Measurements from ENCODE around the gene SLC6A18. TPM values are rescaled to one million over a fixed set of nuclear protein-coding genes. Genes with fewer than 3 reads are reported as not detected.

The SLC6A18 gene
- total RNA-seq, 5 donors from 2014 or later (not counting 1 experiment from before 2014, with no cell fraction given): not detected

GRCh38 chr5:1209896-1210776, 15.0 kb upstream of the SLC6A18 start:
- Histone ChIP-seq H3K9me3 (no peaks in the 10 kb centered on the region), H3K4me3 (ENCODE audit: control insufficient read depth in 1 of 2, extremely low read depth in 1 of 2, low read length in 1 of 2) (no peak overlapping the region), H3K4me1 (ENCODE audit: control insufficient read depth in 1 of 2, extremely low read depth in 1 of 2, insufficient read depth in 2 of 2, low read length in 2 of 2) (no peaks in the 10 kb centered on the region), H3K36me3 (ENCODE audit: control insufficient read depth in 2 of 2, extremely low read depth in 1 of 2, insufficient read depth in 1 of 2, low read length in 1 of 2) (no peaks in the 10 kb centered on the region), H3K27ac (ENCODE audit: low read length) (no peak overlapping the region), H3K27me3 (replicated peaks in 1 of 2; ENCODE audit: control insufficient read depth in 2 of 2, extremely low read depth in 1 of 2, insufficient read depth in 2 of 2, low read length in 1 of 2) (peaks cover 0 to 18% of the 10 kb centered on the region in 2 experiments)
- no peaks in the 10 kb centered on the region for H3K4me1 Mint-ChIP-seq
- H3K4me3 Mint-ChIP-seq: no peak overlapping the region
- CTCF ChIA-PET: no interaction called here
- no peak overlapping the region for H3K27ac Mint-ChIP-seq
- WGBS (ENCODE audit: insufficient coverage): 78% methylated on average over 18 of the region's 21 CpGs
- no peaks in the 10 kb centered on the region for H3K9me3 Mint-ChIP-seq
- ATAC-seq (replicated peaks in 1 of 4): no peak
- peaks cover 0 to 4% of the 10 kb centered on the region in 2 donors for H3K27me3 Mint-ChIP-seq
- POLR2A ChIA-PET: no interaction called here
- DNase-seq: no peak
- no peaks in the 10 kb centered on the region for H3K36me3 Mint-ChIP-seq

DNA sequence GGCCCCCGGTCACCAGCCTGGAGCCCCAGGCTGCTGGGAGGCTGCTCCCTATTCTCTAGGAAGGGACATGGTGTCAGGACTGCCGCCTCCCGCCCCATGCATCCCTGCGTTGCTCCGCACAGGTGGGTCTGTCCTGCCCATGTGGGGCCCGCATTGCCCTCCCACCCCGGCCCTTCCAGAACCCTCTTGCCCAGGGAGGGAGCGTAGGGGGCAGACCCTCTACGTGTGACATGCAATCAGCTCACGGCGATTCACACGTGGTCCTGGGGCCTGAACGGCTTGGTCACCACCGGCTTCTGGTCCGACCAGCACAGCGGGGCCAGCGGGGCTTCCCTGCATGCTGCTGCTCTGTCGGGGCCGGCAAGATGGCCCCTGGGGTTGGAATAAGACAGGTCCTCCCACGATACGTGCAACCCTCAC, 14.3 kb upstream of the SLC6A18 start:
- no peak for DNase-seq
- Mint-ChIP-seq H3K36me3 (no peaks in the 10 kb centered on the region), H3K4me3 (no peak overlapping the region), H3K4me1 (no peaks in the 10 kb centered on the region), H3K27ac (no peak overlapping the region), H3K27me3 (peaks cover 0 to 2% of the 10 kb centered on the region in 2 donors), H3K9me3 (no peaks in the 10 kb centered on the region)
- Histone ChIP-seq H3K9me3 (no peaks in the 10 kb centered on the region), H3K27ac (ENCODE audit: low read length) (no peak overlapping the region), H3K36me3 (ENCODE audit: control insufficient read depth in 2 of 2, extremely low read depth in 1 of 2, insufficient read depth in 1 of 2, low read length in 1 of 2) (no peaks in the 10 kb centered on the region), H3K4me3 (ENCODE audit: control insufficient read depth in 1 of 2, extremely low read depth in 1 of 2, low read length in 1 of 2) (no peak overlapping the region), H3K4me1 (ENCODE audit: control insufficient read depth in 1 of 2, extremely low read depth in 1 of 2, insufficient read depth in 2 of 2, low read length in 2 of 2) (no peaks in the 10 kb centered on the region), H3K27me3 (replicated peaks in 1 of 2; ENCODE audit: control insufficient read depth in 2 of 2, extremely low read depth in 1 of 2, insufficient read depth in 2 of 2, low read length in 1 of 2) (peaks cover 0 to 15% of the 10 kb centered on the region in 2 experiments)
- CTCF ChIA-PET: no interaction called here
- WGBS (ENCODE audit: insufficient coverage): 81% methylated on average over 21 of the region's 21 CpGs
- POLR2A ChIA-PET: no interaction called here
- ATAC-seq (replicated peaks in 1 of 4): no peak

GRCh38 chr5:1211701-1212100, 13.5 kb upstream of the SLC6A18 start:
- Mint-ChIP-seq H3K27ac (no peak overlapping the region), H3K27me3 (peaks cover 0 to 2% of the 10 kb centered on the region in 2 donors), H3K9me3 (no peaks in the 10 kb centered on the region), H3K4me1 (no peaks in the 10 kb centered on the region), H3K36me3 (no peaks in the 10 kb centered on the region), H3K4me3 (no peak overlapping the region)
- Histone ChIP-seq H3K27ac (ENCODE audit: low read length) (no peak overlapping the region), H3K36me3 (ENCODE audit: control insufficient read depth in 2 of 2, extremely low read depth in 1 of 2, insufficient read depth in 1 of 2, low read length in 1 of 2) (no peaks in the 10 kb centered on the region), H3K27me3 (replicated peaks in 1 of 2; ENCODE audit: control insufficient read depth in 2 of 2, extremely low read depth in 1 of 2, insufficient read depth in 2 of 2, low read length in 1 of 2) (peaks cover 0 to 20% of the 10 kb centered on the region in 2 experiments), H3K4me1 (ENCODE audit: control insufficient read depth in 1 of 2, extremely low read depth in 1 of 2, insufficient read depth in 2 of 2, low read length in 2 of 2) (no peaks in the 10 kb centered on the region), H3K9me3 (no peaks in the 10 kb centered on the region), H3K4me3 (ENCODE audit: control insufficient read depth in 1 of 2, extremely low read depth in 1 of 2, low read length in 1 of 2) (no peak overlapping the region)
- ATAC-seq (replicated peaks in 1 of 4) (no peak), DNase-seq (no peak)
- ChIA-PET POLR2A (no interaction called here), CTCF (no interaction called here)
- 95% methylated on average over 9 of the region's 9 CpGs for WGBS (ENCODE audit: insufficient coverage)

DNA sequence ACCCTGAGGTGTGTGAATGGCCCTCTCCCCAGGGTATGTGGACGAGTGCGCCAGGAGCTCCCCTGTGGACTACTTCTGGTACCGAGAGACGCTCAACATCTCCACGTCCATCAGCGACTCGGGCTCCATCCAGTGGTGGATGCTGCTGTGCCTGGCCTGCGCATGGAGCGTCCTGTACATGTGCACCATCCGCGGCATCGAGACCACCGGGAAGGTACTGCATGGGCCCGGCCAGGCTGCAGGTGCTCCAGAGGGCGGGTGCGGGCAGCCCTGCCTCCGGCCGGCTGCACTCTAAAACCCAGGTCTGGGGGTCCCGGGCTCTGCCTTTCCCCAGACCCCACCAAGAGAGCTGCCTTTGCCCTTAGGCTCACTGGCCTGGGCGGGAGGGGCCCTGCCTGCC, 12.9 kb upstream of the SLC6A18 start:
- H3K4me3 ChIP-seq (ENCODE audit: control insufficient read depth in 1 of 2, extremely low read depth in 1 of 2, low read length in 1 of 2): no peak overlapping the region
- no peak overlapping the region for H3K4me3 Mint-ChIP-seq
- DNase-seq: no peak
- no peaks in the 10 kb centered on the region for H3K36me3 Mint-ChIP-seq
- no peak for ATAC-seq (replicated peaks in 1 of 4)
- ChIA-PET CTCF (no interaction called here), POLR2A (no interaction called here)
- H3K9me3 ChIP-seq: no peaks in the 10 kb centered on the region
- peaks cover 0 to 20% of the 10 kb centered on the region in 2 experiments for H3K27me3 ChIP-seq (replicated peaks in 1 of 2; ENCODE audit: control insufficient read depth in 2 of 2, extremely low read depth in 1 of 2, insufficient read depth in 2 of 2, low read length in 1 of 2)
- H3K36me3 ChIP-seq (ENCODE audit: control insufficient read depth in 2 of 2, extremely low read depth in 1 of 2, insufficient read depth in 1 of 2, low read length in 1 of 2): no peaks in the 10 kb centered on the region
- no peaks in the 10 kb centered on the region for H3K4me1 Mint-ChIP-seq
- no peak overlapping the region for H3K27ac Mint-ChIP-seq
- H3K4me1 ChIP-seq (ENCODE audit: control insufficient read depth in 1 of 2, extremely low read depth in 1 of 2, insufficient read depth in 2 of 2, low read length in 2 of 2): no peaks in the 10 kb centered on the region
- peaks cover 2 to 4% of the 10 kb centered on the region in 2 donors for H3K27me3 Mint-ChIP-seq
- H3K9me3 Mint-ChIP-seq: no peaks in the 10 kb centered on the region
- no peak overlapping the region for H3K27ac ChIP-seq (ENCODE audit: low read length)
- WGBS (ENCODE audit: insufficient coverage): 95% methylated on average over 19 of the region's 20 CpGs

DNA sequence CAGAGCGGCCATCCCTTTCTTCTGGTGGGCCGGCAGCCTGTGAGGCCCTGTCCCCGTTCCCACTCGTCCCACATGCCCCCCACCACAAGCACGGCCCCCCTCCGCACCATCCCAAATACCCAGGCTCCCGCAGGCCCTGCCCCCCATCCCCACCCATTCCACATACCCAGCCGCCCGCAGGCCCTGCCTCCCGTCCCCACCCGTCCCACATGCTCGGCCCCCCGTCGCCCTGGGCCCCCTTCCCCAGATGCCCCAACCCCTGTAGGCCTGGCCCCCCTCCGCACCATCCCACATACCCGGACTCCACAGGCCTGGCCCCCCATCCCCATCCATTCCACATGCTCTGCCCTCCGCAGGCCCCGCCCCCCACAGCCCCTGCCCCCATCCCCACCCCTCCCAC, 12.3 kb upstream of the SLC6A18 start:
- H3K27ac Mint-ChIP-seq: no peak overlapping the region
- Histone ChIP-seq H3K4me3 (ENCODE audit: control insufficient read depth in 1 of 2, extremely low read depth in 1 of 2, low read length in 1 of 2) (no peak overlapping the region), H3K4me1 (ENCODE audit: control insufficient read depth in 1 of 2, extremely low read depth in 1 of 2, insufficient read depth in 2 of 2, low read length in 2 of 2) (peaks cover 0 to 5% of the 10 kb centered on the region in 2 experiments), H3K36me3 (ENCODE audit: control insufficient read depth in 2 of 2, extremely low read depth in 1 of 2, insufficient read depth in 1 of 2, low read length in 1 of 2) (no peaks in the 10 kb centered on the region), H3K27ac (ENCODE audit: low read length) (no peak overlapping the region), H3K9me3 (no peaks in the 10 kb centered on the region), H3K27me3 (replicated peaks in 1 of 2; ENCODE audit: control insufficient read depth in 2 of 2, extremely low read depth in 1 of 2, insufficient read depth in 2 of 2, low read length in 1 of 2) (peaks cover 0 to 22% of the 10 kb centered on the region in 2 experiments)
- no peaks in the 10 kb centered on the region for H3K9me3 Mint-ChIP-seq
- WGBS (ENCODE audit: insufficient coverage): no CpG with 5 or more reads among the region's 18 CpGs
- H3K36me3 Mint-ChIP-seq: no peaks in the 10 kb centered on the region
- H3K4me3 Mint-ChIP-seq: no peak overlapping the region
- ChIA-PET CTCF (no interaction called here), POLR2A (no interaction called here)
- no peak for ATAC-seq (replicated peaks in 1 of 4)
- H3K27me3 Mint-ChIP-seq: peaks cover 4 to 5% of the 10 kb centered on the region in 2 donors
- no peak for DNase-seq
- H3K4me1 Mint-ChIP-seq: no peaks in the 10 kb centered on the region

- Mint-ChIP-seq H3K9me3 (no peaks in the 10 kb centered on the region), H3K27me3 (peaks cover 4 to 8% of the 10 kb centered on the region in 2 donors), H3K36me3 (no peaks in the 10 kb centered on the region), H3K27ac (no peak overlapping the region), H3K4me1 (no peaks in the 10 kb centered on the region), H3K4me3 (no peak overlapping the region)
- 93% methylated on average over 20 of the region's 25 CpGs for WGBS (ENCODE audit: insufficient coverage)
- Histone ChIP-seq H3K36me3 (ENCODE audit: control insufficient read depth in 2 of 2, extremely low read depth in 1 of 2, insufficient read depth in 1 of 2, low read length in 1 of 2) (no peaks in the 10 kb centered on the region), H3K4me3 (ENCODE audit: control insufficient read depth in 1 of 2, extremely low read depth in 1 of 2, low read length in 1 of 2) (no peak overlapping the region), H3K27ac (ENCODE audit: low read length) (no peak overlapping the region), H3K4me1 (ENCODE audit: control insufficient read depth in 1 of 2, extremely low read depth in 1 of 2, insufficient read depth in 2 of 2, low read length in 2 of 2) (peaks cover 0 to 6% of the 10 kb centered on the region in 2 experiments), H3K9me3 (no peaks in the 10 kb centered on the region), H3K27me3 (replicated peaks in 1 of 2; ENCODE audit: control insufficient read depth in 2 of 2, extremely low read depth in 1 of 2, insufficient read depth in 2 of 2, low read length in 1 of 2) (peaks cover 0 to 27% of the 10 kb centered on the region in 2 experiments)
- DNase-seq: no peak
- POLR2A ChIA-PET: no interaction called here
- CTCF ChIA-PET: no interaction called here
- ATAC-seq (replicated peaks in 1 of 4): no peak
These were observed 11.5 kb upstream of the SLC6A18 start for GRCh38 chr5:1213508-1214162.

Measured in T-cell (primary cell).